K562 (cell line): ENCODE data around the gene USP44. TPM values are rescaled to one million over a fixed set of nuclear protein-coding genes. Genes with fewer than 3 reads are reported as not detected.

Experiments used
- ATAC-seq: fragments of 200-7000 bp; cut with Tn5 transposase; 3 replicates; pipeline ENCODE4 v1.9.1; 2020; ENCODE audit warnings: moderate library complexity
- BruUV-seq: library from RNA; stranded (reverse); fragments of 400-500 nt; replicated peaks from 2 replicates; lab custom pipeline; 2021; lab: Mats Ljungman, UMichigan
- CTCF ChIA-PET: fragments of 300-600 bp; formaldehyde crosslinking; extraction: SDS; loops from one replicate; lab custom pipeline; 2021; ENCODE audit warnings: low intra/inter-chr PET ratio; lab: Yijun Ruan, JAX
- POLR2A ChIA-PET: fragments of 300-600, 350-650 bp; sonication (Branson Sonifier 250); formaldehyde crosslinking; extraction: SDS; loops from one replicate; lab custom pipeline; 2021; ENCODE audit warnings: antibody characterized with exemption, inconsistent platforms; lab: Yijun Ruan, JAX
- DNase-seq, 4 experiments: peaks; one replicate each; pipeline versions ENCODE4 v3.0.0 to v3.0.0-alpha.2; 2011 to 2018; ENCODE audit warnings: low spot score in 3 of 4, mixed read lengths in 3 of 4; ENCODE audit errors: extremely low read depth in 1 of 4
- FAIRE-seq: peaks from 2 replicates; lab custom pipeline; 2011; peaks lifted over from hg19 to GRCh38; lab: Jason Lieb, UNC
- H2AFZ ChIP-seq: 2 replicates; pipeline ENCODE4 v1.6.0; 2011; ENCODE audit warnings: low read depth, low read length, control low read depth, inconsistent platforms
- H3K27ac ChIP-seq: fragments of 200-600 bp; 3 replicates; pipeline ENCODE4 v1.8.0; 2011; ENCODE audit warnings: low read depth, mild to moderate bottlenecking, control low read depth, inconsistent platforms, low read length, moderate library complexity, mixed read lengths; ENCODE audit errors: extremely low read depth
- H3K27me3 ChIP-seq, 2 experiments: fragments of 300-600 bp in 1 of 2; 2 replicates in 1 of 2; 3 replicates in 1 of 2; pipeline versions ENCODE4 v1.6.0 to v1.8.0; 2011; ENCODE audit warnings: inconsistent platforms in 2 of 2, low read length in 2 of 2, mild to moderate bottlenecking in 1 of 2, mixed read lengths in 1 of 2, moderate library complexity in 1 of 2; ENCODE audit not compliant: control insufficient read depth in 2 of 2, insufficient read depth in 2 of 2
- H3K36me3 ChIP-seq: fragments of 300-600 bp; 3 replicates; pipeline ENCODE4 v1.8.0; 2011; ENCODE audit warnings: mild to moderate bottlenecking, low read length, inconsistent platforms; ENCODE audit not compliant: control insufficient read depth, insufficient read depth
- H3K4me1 ChIP-seq, 2 experiments: fragments of 200-600 bp in 1 of 2; replicated peaks in 1 of 2; 2 replicates in 1 of 2; 3 replicates in 1 of 2; pipeline versions ENCODE4 v1.5.1 to v1.8.0; 2011; ENCODE audit warnings: inconsistent platforms in 2 of 2, low read length in 2 of 2, mild to moderate bottlenecking in 1 of 2, mixed read lengths in 1 of 2, moderate library complexity in 1 of 2; ENCODE audit not compliant: control insufficient read depth in 2 of 2, insufficient read depth in 2 of 2
- H3K4me2 ChIP-seq: 2 replicates; pipeline ENCODE4 v1.6.1; 2011; ENCODE audit warnings: low read length, control low read depth, inconsistent platforms, mixed read lengths; ENCODE audit not compliant: insufficient read depth
- H3K4me3 ChIP-seq: fragments of 200-600 bp; sonication (generic), shearing (Covaris generic); 2 replicates; pipeline ENCODE4 v1.5.1; 2016; ENCODE audit warnings: control low read depth, inconsistent platforms
- H3K79me2 ChIP-seq: fragments of 200-600 bp; 3 replicates; pipeline ENCODE4 v1.8.0; 2011; ENCODE audit warnings: low read length, inconsistent platforms; ENCODE audit not compliant: control insufficient read depth, insufficient read depth
- H3K9ac ChIP-seq, 2 experiments: 2 replicates each; pipeline versions ENCODE4 v1.6.0 to v1.6.1; 2011; ENCODE audit warnings: low read depth in 2 of 2, low read length in 2 of 2, control low read depth in 1 of 2, inconsistent platforms in 1 of 2, mild to moderate bottlenecking in 1 of 2, mixed read lengths in 1 of 2; ENCODE audit not compliant: insufficient read depth in 1 of 2
- H3K9me1 ChIP-seq: one replicate; pipeline ENCODE4 v1.6.0; 2011; ENCODE audit warnings: inconsistent platforms, mild to moderate bottlenecking, low read length, moderate library complexity; ENCODE audit not compliant: control insufficient read depth, insufficient read depth
- H3K9me3 ChIP-seq: replicated peaks from 2 replicates; pipeline ENCODE4 v1.5.1; 2011; ENCODE audit warnings: low read depth, low read length, inconsistent platforms; ENCODE audit not compliant: control insufficient read depth, insufficient read depth
- H4K20me1 ChIP-seq: replicated peaks from 2 replicates; pipeline ENCODE4 v1.6.1; 2011; ENCODE audit warnings: low read length, inconsistent platforms, mixed read lengths; ENCODE audit not compliant: control insufficient read depth, insufficient read depth
- ADNP ChIP-seq: fragments of 200-800 bp; sonication (Bioruptor generic); IDR thresholded peaks from 2 replicates; pipeline ENCODE4 v1.6.1; 2016; ENCODE audit warnings: missing genetic modification characterization, missing compliant biosample characterization
- ARID1B ChIP-seq: fragments of 450-650 bp; IDR thresholded peaks from 2 replicates; pipeline ENCODE4 v1.6.1; 2016; ENCODE audit warnings: antibody characterized with exemption, mild to moderate bottlenecking, inconsistent platforms
- BHLHE40 ChIP-seq: IDR thresholded peaks from 2 replicates; pipeline ENCODE4 v1.6.1; 2011; ENCODE audit warnings: low read length, improper control_type of control experiment
- CBFA2T3 ChIP-seq: fragments of 450-650 bp; IDR thresholded peaks from 2 replicates; pipeline ENCODE4 v1.6.1; 2017
- HCFC1 ChIP-seq: IDR thresholded peaks from 2 replicates; pipeline ENCODE4 v1.6.1; 2012; ENCODE audit warnings: low read depth, low read length, improper control_type of control experiment
- L3MBTL2 ChIP-seq: fragments of 450-650 bp; IDR thresholded peaks from 2 replicates; pipeline ENCODE4 v1.6.1; 2016; ENCODE audit warnings: mild to moderate bottlenecking, moderate library complexity
- MECOM ChIP-seq: fragments of 250-450 bp; sonication (Bioruptor Pico); IDR thresholded peaks from 2 replicates; pipeline ENCODE4 v1.8.0; 2022; ENCODE audit warnings: inconsistent platforms
- MYC ChIP-seq, 2 experiments: fragments of 250-450 bp in 1 of 2; sonication (Bioruptor Pico) in 1 of 2; IDR thresholded peaks; 2 replicates each; pipeline versions ENCODE4 v1.5.1 to v1.6.1; 2012 to 2021; ENCODE audit warnings: low read depth in 2 of 2, borderline replicate concordance in 1 of 2, improper control_type of control experiment in 1 of 2, low read length in 1 of 2, mild to moderate bottlenecking in 1 of 2, moderate library complexity in 1 of 2
- NFATC3 ChIP-seq: fragments of 450-650 bp; IDR thresholded peaks from 2 replicates; pipeline ENCODE4 v1.6.1; 2017; ENCODE audit warnings: mild to moderate bottlenecking
- RFX5 ChIP-seq: IDR thresholded peaks from 2 replicates; pipeline ENCODE4 v1.6.1; 2011; ENCODE audit warnings: low read depth, mild to moderate bottlenecking, improper control_type of control experiment, low read length
- TAL1 ChIP-seq: fragments of 450-650 bp; IDR thresholded peaks from 2 replicates; pipeline ENCODE4 v1.6.1; 2016; ENCODE audit warnings: mild to moderate bottlenecking
- TEAD4 ChIP-seq, 2 experiments: sonication (generic) in 1 of 2; formaldehyde crosslinking in 1 of 2; IDR thresholded peaks; 2 replicates each; pipeline versions ENCODE4 v1.6.1 to v1.8.0; 2012 to 2022; ENCODE audit warnings: borderline replicate concordance in 1 of 2, inconsistent platforms in 1 of 2, low read length in 1 of 2, mild to moderate bottlenecking in 1 of 2, missing genetic modification reagents in 1 of 2
- ZBTB34 ChIP-seq: fragments of 250-450 bp; sonication (Bioruptor Pico); IDR thresholded peaks from 2 replicates; pipeline ENCODE4 v1.8.0; 2021; ENCODE audit warnings: mild to moderate bottlenecking, moderate library complexity
- WGBS: fragments of 100-300 bp; shearing (Covaris generic); methylation state at CpG from one replicate; pipeline ENCODE4 v1.1.6; 2016; ENCODE audit warnings: low coverage, mixed read lengths; ENCODE audit not compliant: insufficient coverage; ENCODE audit errors: missing lambda C conversion rate; 5-methylcytosine and 5-hydroxymethylcytosine counted together
- in situ Hi-C: fragments of 300-500 bp; cut with MboI; formaldehyde crosslinking; loops from 4 replicates; pipeline ENCODE4 v1.15.0; 2018; ENCODE audit warnings: inconsistent platforms, mixed read lengths
- intact Hi-C: fragments of 100-400 bp; cut with micrococcal nuclease; formaldehyde crosslinking; loops from 2 replicates; pipeline ENCODE4 v1.14.2; 2022
- polyA plus RNA-seq, 8 experiments: library from polyadenylated mRNA; depleted of rRNA in 4 of 8; stranded (reverse) in 5 of 8; unstranded in 3 of 8; fragments of >200 nt; fragmentation: Nextera tagmentation in 2 of 8; fragmentation: Illumina TruSeq in 1 of 8; extraction: Ambion mirVana in 2 of 8; extraction: Trizol in 1 of 8; gene quantifications; 2 replicates each; pipeline versions ENCODE4 v1.2.1 to v1.2.3, GENCODE V29; 2011 to 2014; ENCODE audit warnings: inconsistent platforms in 1 of 8, missing spikeins in 1 of 8
- total RNA-seq, 7 experiments: library from RNA; depleted of rRNA in 6 of 7; stranded (reverse); fragments of >200 nt in 6 of 7; fragmentation: Illumina TruSeq in 2 of 7; extraction: Trizol in 2 of 7; gene quantifications; 2 replicates each; pipeline versions ENCODE4 v1.2.1 to v1.2.3, GENCODE V29; 2011 to 2021; ENCODE audit warnings: low replicate concordance in 1 of 7

The USP44 gene
- total and polyA plus RNA-seq, 9 of the 15 experiments (the other 6 are each of a cell fraction or from before 2014, with no cell fraction given) = 2.1 to 5.7 (median 2.8) TPM

- ChIA-PET POLR2A (interaction anchor here (1.1 kb wide), 1 partner anchor 12 kb away, joined by 5 read pairs; no protein-coding TSS in a partner anchor), CTCF (no interaction called here)
- Histone ChIP-seq H3K4me1 (peaks cover 0 to 12% of the 10 kb centered on the region in 2 experiments; a peak in 3 of 5 replicates), H3K27me3 (0 out of 5 replicates have a peak, but pooled peaks cover 0 to 3% of the 10 kb centered on the region in 2 experiments), H3K27ac (no peak overlapping the region; the same call in 2 of the 3 replicates), H3K4me2 (no peak overlapping the region), H4K20me1 (no peaks in the 10 kb centered on the region), H3K9me1 (no peaks in the 10 kb centered on the region), H3K9ac (peak overlapping the region in 1 of 2 experiments; percentile 67; a peak in 1 of 4 replicates), H3K79me2 (peaks cover 4% of the 10 kb centered on the region; the same call in 1 of the 3 replicates), H2AFZ (peak overlapping the region; percentile 15; the same call in 1 of the 2 replicates), H3K36me3 (no peaks in the 10 kb centered on the region), H3K9me3 (peaks cover 8% of the 10 kb centered on the region; the same call in 1 of the 2 replicates), H3K4me3 (no peak overlapping the region)
- peak in 2 of 4 experiments; percentile 23 to 54 for DNase-seq
- 7% methylated on average over 9 of the region's 9 CpGs for WGBS
- in situ Hi-C loops (no loop called here), intact Hi-C loops (no loop called here)
- peak; percentile 29 for FAIRE-seq
- no TSS peak for BruUV-seq
- ATAC-seq = peak; percentile 42
- no peak for TF ChIP-seq HCFC1
- peak; percentile 32; the same call in 1 of the 2 replicates for TF ChIP-seq TEAD4 (IDR thresholded peaks at IDR 0.05; ENCODE audit: low read length)
- TF ChIP-seq TEAD4 (CRISPR knock-in tag; IDR thresholded peaks at IDR 0.05; ENCODE audit: borderline replicate concordance) = no peak
- no peak for TF ChIP-seq ZBTB34 (CRISPR knock-in tag)
- peak; percentile 53 for TF ChIP-seq CBFA2T3
- no peak for TF ChIP-seq MECOM (CRISPR knock-in tag)
- peak; percentile 35 for TF ChIP-seq TAL1
- no peak for TF ChIP-seq RFX5
- 0 out of 2 replicates have a peak, but pooled peaks have one; percentile 34 for TF ChIP-seq MYC (IDR thresholded peaks at IDR 0.05; ENCODE audit: low read depth, low read length)
- TF ChIP-seq MYC (CRISPR knock-in tag; IDR thresholded peaks at IDR 0.05; ENCODE audit: borderline replicate concordance, low read depth) = no peak
- TF ChIP-seq ADNP (tag) = no peak
- peak; percentile 42 for TF ChIP-seq ARID1B
- peak; percentile 51; the same call in 1 of the 2 replicates for TF ChIP-seq L3MBTL2
- peak; percentile 67 for TF ChIP-seq BHLHE40
- TF ChIP-seq NFATC3 = no peak
Measured at GRCh38 chr12:95546491-95546813, 4.8 kb downstream of the USP44 start.
